Heart left ventricle (tissue), 13 donors: Measurements from ENCODE around the gene AMZ2.

ENCODE experiments used
- POLR2A ChIP-seq, 2 donors: fragments of 450-650 bp; IDR thresholded peaks; one replicate each; pipeline ENCODE4 v1.6.1; 2017; ENCODE audit warnings: antibody characterized with exemption in 2 of 2, mild to moderate bottlenecking in 2 of 2, moderate library complexity in 2 of 2
- TF ChIP-seq, protein P1 (sequence below), 12 donors: fragments of 200-600 bp; sonication (generic) in 4 of 12; IDR thresholded peaks; one replicate each; pipeline versions ENCODE4 v1.5.0 to v1.8.0; 2018 to 2022; ENCODE audit warnings: antibody characterized with exemption in 12 of 12, mild to moderate bottlenecking in 5 of 12
- donor health status: ischemic (EF 13 %, LVEDD 7.1; RV severe dilation, severe dysfunction).
- donor health status: DM: no; HTN: yes; CAD: no.
- donor health status: DM: no; HTN: no; CAD: no.
- donor health status: ischemic (EF 25% LVEDD 6.9; RV normal size, moderate dysfunction).
- donor health status: ischemic (EF 25% LVEDD 5.7; RV mildly dilated, moderate dysfunction).
- donor health status: ischemic (EF 35%, LVEDD 5.7; RV mildly dilated, moderate dysfunction).
- donor health status: nonischemic (EF 11% LVEDD 7.7; RV severe dilation, severe dysfunction).
- donor health status: DM: yes; HTN: yes; CAD: no.
- donor health status: PGD.
- donor health status: ischemic (EF 29% LVEDD 5.4; RV normal size, mild dysfunction).
- donor health status: nonischemic (EF 23%, LVEDD 6.1; RV moderate dilation, normal function).

GRCh38 chr17:68247445-68248198 is at the start of gene AMZ2:
- TF ChIP-seq, protein P1, sequence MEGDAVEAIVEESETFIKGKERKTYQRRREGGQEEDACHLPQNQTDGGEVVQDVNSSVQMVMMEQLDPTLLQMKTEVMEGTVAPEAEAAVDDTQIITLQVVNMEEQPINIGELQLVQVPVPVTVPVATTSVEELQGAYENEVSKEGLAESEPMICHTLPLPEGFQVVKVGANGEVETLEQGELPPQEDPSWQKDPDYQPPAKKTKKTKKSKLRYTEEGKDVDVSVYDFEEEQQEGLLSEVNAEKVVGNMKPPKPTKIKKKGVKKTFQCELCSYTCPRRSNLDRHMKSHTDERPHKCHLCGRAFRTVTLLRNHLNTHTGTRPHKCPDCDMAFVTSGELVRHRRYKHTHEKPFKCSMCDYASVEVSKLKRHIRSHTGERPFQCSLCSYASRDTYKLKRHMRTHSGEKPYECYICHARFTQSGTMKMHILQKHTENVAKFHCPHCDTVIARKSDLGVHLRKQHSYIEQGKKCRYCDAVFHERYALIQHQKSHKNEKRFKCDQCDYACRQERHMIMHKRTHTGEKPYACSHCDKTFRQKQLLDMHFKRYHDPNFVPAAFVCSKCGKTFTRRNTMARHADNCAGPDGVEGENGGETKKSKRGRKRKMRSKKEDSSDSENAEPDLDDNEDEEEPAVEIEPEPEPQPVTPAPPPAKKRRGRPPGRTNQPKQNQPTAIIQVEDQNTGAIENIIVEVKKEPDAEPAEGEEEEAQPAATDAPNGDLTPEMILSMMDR (IDR thresholded peaks at IDR 0.05), result no peak
- peak; percentile 76 to 98 for TF ChIP-seq POLR2A (IDR thresholded peaks at IDR 0.05)
